DMS 273 (cell line): Measurements from ENCODE around the gene EMP3.
"Not testable (repeated sequence)": the region's sequence is repeated elsewhere in the genome, so short reads cannot be mapped to it uniquely, and the experiment has no call there.

ENCODE experiments used
- DNase-seq: peaks from one replicate; lab custom pipeline; 2025; ENCODE audit not compliant: unreplicated experiment; lab: John Stamatoyannopoulos, UW

The EMP3 gene

DNA sequence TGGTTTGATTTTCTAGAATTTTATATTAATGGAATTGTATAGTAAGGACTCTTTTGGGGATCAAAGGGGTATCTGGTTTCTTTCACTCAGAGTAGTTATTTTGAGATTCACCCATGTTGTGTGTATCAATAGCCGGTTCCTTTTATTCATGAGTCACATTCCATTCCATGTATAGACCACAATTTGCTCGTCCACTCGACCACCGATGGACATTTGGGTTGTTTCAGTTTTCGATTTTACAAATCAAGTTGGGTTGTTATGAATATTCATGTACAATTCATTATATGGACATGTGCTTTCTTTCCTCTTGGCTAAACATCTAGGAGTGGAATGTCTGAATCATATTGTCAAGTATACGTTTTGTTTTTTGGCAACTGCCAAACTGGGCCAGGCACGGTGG lies 9.6 kb upstream of the EMP3 start:
- DNase-seq: no peak

DNA sequence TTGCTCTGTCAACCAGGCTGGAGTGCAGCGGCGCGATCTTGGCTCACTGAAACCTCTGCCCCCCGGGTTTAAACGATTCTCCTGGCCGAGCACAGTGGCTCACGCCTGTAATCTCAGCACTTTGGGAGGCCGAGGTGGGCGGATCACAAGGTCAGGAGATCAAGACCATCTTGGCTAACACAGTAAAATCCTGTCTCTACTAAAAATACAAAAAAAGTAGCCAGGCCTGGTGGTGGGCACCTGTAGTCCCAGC lies 7.7 kb upstream of the EMP3 start:
- DNase-seq: not testable (repeated sequence)

DNA sequence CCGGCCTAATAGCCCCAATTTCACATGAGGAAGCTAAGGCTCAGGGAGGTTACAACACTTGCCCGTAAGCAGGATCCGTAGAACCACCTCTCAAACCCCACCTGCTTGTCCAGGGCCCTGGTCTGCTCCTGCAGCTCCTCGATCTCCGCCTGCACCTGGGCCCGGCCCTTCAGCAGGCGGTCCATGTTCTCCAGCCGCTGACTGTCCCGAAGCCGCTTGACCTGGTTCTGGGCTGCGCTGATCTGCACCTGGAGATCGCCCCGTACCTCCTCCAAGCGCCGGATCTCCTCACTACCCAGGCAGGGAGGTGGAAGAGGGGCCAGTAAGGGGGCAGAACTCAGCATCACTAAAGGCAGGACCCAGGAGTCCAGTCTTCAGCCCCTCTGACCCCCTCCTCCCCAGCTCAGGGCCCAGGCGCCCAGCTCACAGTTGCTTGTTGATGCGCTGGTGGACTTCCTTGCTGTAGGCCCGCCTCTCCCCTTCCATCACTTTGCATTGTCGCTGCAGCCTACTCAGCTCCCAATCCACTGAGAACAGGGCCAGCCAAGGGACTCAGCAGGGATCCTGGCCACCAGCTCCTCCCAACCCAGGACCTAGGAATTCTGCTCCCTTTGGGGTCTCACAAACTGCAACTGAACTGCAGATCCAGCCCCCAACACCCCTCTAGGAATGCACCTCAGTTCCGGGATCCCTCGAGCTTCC lies 6.9 kb upstream of the EMP3 start:
- no peak for DNase-seq

DNA sequence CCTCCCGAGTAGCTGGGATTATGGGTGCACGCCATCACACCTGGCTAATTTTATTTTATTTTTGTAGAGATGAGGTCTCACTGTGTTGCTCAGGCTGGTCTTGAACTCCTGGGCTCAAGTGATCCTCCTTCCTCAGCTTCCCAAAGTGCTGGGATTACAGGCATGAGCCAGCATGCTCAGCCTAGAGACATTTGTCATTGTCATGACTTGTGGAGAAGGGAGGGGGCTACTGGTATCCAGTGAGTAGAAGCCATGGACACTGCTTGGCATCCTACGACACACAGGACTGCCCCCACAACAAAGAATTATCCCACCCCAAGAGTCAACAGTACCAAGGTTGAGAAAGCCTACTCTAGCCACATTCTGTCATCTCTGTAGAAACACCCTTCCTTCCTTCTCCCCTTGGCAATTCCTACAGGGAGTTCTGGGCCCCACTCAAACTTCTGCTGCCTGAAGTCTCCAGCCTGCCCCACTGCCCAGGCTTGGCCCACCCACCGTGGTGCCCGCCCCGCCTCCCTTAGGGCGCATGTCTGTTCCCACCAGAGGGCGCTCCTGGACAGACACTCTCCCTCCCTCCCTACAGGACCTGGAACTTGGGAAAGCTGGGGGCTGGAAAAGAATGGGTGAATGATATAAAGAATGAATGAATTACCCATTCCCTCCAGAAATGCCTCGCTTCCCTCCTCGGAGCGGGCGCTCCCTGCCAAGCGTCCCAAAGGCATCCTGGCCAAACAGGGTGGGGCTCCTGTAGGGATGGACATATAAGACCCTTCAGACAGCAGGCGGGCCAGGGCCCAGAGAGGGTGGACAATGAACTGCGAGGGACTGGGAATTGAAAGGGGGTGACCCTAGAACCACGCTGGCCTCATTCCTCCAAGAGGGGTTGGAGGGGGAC lies 5.5 kb upstream of the EMP3 start:
- DNase-seq: peak; percentile 94

DNA sequence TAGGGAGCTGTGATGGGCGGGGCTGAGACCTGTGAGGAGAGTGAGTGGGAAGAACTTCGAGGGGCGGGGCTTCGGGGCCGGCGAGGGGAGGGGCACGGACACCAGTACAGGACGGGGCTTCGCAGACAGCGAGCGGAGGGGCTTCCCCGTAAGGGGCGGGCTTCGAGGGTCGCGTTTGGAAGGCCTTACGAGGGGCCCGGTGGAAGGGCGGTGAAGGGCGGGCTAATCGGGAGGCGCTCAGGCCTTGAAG lies 4.1 kb upstream of the EMP3 start:
- DNase-seq: peak; percentile 82

DNA sequence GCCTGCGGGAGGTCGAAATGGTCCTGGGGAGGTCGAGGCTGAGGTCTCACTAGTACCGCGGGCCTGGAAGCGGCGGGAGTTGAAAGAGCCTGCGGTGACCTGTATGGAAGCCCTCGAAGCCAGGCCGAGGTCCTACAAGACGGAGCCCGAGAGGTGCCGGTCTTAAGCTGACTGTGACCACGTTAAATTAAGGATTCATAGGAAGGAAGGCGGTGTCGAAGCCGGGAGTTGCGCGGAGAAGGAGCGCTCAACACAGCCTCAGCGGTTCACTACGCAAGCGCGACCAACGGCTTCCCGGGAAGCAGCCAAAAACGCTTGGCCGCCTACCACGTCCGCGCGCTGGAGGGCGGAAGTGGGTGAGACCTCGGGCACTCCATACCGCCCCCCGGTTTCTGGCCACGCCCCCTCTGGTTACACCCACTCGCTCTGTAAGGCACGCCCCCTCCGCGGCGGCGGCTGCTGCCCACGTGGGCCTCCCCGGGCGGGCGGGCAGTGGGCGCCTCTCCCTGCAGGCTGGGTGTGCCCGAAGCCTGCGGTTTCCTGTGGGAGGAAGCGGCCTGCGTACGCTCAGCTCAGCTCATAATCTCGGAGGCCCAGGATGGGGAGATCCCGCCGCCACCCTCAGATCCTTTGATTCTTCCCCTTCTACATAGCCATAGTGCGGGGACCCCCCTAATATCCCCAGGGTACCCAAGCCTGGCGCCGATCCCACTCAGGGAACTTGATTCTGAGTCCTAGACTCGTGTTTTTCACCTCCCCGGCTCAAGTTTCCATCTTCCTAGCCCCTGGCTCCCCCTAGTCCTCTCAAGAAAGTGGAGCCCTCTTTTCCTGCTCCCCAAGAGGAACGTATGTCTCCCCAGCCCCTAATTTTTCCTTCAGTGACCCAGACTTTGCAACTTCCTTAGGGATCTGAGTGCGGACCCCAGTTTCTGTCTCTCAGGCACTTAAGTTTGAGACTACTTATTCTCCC lies 3.4 kb upstream of the EMP3 start:
- peak; percentile 99 for DNase-seq

DNA sequence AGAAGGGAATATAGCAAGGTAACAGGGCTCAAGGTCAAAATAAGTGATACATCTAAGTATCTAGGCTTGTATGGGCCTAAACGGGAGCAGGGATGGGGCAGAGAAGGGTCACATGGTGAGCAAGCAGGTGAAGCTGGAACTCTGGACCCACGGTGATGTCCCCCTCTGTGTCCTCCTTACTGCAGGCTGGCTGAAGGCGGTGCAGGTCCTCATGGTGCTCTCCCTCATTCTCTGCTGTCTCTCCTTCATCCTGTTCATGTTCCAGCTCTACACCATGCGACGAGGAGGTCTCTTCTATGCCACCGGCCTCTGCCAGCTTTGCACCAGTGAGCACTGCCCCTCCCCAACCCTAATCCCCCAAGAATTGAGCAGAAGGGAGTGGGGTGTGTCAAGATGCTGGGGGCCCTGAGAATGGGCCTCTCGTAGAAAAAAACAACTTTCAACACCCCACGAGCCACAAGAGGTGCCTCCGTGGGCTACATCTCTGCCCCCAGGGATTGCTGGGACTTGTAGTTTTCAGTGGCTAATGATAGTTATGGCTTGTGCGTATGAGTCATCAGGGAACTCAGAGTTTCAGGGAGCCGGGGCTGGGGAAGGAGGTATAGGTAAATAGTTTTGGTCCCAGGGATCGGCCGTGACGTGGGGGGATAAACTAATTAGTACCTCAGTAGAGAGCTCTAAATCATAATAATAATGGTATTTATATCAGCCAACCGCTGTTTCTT lies 4.0 kb downstream of the EMP3 start:
- DNase-seq: peak; percentile 44

DNA sequence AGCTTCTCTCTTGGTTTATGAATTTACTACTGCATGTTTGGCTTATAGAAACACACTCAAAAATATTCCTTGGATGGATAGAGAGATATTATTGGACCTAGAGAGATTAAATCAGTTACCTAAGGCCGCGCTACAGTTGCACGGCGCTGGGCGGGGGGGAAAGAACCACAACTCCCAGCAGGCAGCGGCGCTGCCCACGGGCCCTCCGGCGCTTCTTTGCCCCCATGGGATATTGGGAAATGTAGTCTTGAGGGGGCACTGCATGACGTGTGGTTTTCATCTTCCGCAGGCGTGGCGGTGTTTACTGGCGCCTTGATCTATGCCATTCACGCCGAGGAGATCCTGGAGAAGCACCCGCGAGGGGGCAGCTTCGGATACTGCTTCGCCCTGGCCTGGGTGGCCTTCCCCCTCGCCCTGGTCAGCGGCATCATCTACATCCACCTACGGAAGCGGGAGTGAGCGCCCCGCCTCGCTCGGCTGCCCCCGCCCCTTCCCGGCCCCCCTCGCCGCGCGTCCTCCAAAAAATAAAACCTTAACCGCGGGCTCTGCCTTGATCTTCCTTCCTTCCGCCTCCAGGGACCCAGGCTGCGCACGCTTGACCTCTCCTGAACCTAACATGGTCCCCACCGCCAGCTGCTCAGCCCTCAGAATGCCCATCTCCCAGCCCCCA lies 4.8 kb downstream of the EMP3 start:
- DNase-seq: peak; percentile 90

DNA sequence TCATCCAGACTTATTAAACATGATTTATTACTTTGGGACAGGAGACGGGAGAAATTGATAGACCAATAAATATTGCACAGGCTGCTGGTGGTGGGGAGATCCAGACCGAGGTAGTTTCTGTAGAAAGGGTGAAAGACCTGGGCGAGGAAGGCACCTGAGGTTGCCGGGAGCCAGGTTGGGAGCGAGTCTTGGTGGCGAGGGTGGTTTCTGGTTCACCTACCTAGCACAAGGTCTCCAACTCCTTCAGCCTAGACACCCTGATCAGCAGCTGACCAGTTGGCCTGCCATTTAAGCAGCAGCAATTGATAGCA lies 7.0 kb downstream of the EMP3 start:
- no peak for DNase-seq

DNA sequence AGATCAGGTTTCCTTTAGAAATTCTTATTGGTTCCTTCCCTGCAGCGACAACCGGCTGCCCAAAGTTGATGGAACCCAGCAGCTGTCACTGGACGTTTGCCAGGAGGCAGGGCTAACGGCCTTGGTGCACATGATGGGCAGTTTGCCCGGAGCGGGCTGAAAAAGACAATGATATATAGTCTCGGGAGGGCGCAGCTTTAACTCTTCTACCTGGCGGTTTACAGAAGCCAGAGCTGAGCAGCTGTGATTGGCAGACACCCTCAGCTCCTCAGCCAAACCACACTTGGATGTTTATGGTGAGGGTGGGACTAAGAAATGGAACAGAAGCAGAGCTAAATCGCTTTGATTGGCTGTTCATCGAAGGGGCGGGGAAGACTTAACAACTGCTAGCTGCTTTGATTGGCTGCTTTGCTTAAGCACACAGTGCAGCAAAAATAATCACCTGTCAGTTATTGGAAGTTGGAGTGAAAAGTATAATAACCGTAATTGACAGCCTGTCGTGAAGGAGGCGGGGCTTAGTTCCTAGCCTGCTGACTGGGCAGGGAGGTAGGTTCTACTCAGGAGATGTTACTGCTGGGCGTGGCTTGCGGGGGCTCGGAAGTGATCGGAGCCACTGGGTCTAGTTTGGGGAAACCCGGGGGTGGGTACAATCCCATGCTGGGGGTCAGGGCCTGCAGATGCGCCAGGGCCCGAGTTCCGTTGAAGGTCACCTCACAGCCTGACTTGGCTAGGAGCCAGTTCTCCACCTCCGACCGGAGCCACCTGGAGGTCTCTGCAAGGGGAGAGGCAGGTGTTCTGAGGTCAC lies 7.5 kb downstream of the EMP3 start:
- DNase-seq: peak; percentile 100

DNA sequence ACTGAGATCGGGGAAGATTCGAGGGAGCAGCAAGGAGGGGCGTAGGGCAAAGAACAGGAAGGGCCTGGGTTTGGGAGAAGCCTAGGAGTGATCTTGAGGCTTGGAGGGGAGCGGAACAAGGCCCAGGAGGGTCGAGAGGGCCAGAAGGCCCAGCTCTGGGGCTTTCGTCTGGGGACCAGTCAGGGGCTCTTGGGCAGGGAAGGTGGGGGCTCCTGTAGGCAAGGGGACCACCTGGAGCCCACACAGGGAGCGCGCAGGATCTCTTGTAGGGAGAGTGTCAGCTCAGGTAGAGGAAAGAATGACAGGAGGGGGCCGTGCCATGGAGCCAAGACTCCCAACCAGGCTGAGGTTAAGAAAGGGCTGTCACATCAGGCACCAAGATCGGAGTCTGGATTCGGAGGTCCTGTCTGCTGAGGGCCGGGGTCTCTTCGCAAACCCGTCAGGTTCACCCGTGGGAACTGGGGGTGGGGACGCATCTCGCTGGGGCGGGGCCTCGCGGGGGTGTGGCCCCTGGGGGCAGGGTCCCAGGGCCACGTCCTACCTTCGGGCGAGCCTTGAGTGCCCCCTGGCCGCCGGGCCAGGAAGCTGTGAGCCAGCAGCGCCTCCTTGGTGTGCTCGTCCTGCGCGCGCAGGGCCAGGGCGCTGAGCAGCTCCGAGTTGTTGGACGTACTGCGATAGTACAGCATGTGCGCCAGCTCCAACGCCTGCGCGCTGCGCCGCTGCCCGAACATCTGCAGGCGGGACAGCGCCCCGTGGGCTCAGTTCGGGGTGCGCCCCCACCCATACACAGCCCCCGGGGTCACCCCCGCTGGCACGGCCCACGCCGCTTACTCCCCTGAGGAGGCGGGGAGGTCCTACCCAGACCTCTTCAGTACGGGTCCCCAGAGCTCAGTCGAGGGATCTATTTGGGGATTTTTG lies 8.4 kb downstream of the EMP3 start:
- DNase-seq: peak; percentile 99

DNA sequence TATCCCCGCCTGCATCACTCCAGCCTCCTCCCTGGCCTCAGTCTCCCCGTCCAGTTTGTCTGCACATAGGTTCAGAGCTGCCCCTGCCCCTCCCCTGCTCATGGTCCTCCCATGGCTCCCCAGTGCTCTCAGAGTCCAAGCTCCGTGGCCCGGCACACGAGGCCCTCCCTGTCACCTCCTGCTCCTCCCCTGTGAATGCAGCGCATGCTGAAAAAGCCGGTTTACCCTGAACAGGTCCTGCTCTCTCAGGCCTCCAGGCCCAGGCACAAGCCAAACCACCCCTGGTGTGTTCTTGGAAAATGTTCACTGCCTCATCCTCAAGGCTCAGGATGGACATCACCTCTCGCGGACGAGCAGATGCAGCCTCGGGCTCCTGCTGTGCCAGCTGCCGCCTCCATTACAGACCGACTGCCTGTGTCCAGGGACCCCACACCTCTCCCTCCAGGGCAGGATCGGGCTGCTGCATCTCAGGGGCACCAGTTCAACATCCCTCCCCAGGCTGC lies 13.0 kb downstream of the EMP3 start:
- no peak for DNase-seq

DNA sequence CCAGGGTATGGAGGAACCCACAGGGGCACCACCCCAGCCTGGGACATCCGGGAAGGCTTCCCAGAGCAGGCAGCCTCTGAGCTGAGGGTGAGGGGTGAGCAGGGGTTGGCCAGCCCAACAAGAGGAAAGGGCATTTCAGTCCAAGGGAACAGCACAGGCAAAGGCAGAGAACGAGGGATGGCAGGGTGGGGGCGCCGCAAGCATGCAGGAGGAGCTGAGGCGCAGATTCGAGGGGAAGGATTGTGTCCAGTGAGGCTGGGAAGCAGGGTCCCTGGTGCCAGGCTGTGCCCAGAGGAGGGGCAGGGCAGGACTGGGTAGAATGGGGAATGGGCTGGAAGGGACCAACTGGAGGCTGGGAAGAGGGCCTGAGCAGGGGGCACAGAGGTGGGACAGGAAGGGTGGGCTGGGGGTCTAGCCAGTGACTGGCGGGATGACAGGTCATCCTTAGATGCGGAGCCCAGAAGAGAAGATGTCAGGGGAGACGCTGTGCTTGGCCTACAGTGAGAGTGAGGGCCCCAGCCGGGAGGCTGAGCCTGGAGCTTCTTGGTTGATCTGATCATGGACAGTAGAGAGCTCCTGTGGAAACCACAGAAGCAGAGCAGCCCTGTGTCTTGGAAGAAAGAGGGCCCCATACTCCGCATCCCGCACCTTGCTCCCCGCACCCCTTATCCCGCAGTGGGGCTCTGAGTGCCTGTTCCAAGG lies 13.6 kb downstream of the EMP3 start:
- no peak for DNase-seq

DNA sequence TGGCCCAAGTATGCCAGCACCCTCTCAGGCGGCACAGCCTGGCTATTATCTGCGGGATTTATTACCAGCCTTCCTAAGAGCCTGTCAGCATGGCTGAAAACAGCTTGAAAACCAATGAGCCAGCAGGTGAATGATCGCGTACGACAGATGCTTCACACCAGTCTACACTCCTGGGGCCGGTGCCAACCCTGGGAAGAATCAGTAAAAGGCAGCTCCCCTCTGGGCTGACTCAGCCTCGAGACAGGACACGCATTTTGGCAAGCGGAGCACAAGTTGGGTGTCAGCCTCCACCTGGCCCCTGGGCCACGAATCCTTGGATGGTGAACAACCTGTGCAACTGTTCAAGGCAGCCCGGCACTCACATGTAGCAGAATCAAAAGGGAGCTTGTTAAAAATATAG lies 15.6 kb downstream of the EMP3 start:
- DNase-seq: peak; percentile 100

DNA sequence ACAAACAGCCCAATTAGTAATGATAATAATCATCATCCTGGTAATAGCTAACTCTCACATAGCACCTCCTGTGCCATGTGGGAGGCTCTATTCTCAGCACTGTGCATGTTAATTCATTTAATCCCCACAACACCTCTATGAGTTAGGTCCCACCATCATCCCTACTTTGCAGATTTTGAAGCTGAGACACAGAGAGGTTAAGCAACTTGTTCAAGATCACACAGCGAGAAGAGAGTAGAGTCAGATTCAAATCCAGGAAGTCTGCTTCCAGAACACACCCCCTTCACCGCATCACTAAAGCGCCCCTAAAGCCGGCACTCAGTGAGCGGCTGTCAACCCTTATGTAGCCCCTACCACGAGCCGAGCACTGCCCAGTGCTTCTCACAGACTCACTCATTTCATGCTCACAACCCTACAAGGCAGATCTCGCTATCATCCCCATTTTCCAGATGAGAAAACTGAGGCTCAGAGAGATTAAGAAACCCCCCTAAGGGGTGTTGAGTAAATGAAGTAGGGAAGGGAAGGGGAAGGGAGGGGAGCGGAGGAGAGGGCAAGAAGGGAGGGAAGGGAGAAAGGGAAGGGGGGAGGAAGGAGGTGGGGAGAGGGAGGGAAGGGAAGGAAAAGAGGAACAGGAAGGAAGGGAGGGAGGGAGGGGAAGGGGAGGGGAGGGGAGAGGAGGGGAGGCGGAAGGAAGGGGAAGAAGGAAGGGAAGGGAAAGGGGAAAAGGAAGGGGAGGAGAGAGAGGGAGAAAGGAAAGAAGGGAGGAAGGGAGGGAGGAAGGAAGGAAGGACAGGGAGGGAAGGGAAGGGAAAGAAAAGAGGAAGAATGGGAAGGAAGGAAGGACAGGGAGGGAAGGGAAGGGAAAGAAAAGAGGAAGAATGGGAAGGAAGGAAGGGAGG lies 16.4 kb downstream of the EMP3 start:
- no peak for DNase-seq

DNA sequence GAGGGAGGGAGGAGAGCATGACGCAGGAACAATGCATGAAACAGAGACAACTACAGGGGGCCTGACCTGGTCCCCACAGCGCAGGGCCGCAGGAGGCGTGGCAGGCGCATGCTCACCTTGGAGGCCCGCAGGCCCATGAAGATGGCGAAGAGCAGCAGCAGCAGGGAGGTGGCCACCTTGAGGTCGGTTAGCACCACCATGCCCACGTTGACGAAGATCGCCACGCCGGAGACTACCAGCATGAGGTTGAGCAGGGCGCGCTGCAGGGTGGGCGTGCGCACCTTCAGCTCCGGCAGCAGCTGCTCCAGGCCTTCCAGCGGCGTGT lies 17.0 kb downstream of the EMP3 start:
- DNase-seq: no peak

DNA sequence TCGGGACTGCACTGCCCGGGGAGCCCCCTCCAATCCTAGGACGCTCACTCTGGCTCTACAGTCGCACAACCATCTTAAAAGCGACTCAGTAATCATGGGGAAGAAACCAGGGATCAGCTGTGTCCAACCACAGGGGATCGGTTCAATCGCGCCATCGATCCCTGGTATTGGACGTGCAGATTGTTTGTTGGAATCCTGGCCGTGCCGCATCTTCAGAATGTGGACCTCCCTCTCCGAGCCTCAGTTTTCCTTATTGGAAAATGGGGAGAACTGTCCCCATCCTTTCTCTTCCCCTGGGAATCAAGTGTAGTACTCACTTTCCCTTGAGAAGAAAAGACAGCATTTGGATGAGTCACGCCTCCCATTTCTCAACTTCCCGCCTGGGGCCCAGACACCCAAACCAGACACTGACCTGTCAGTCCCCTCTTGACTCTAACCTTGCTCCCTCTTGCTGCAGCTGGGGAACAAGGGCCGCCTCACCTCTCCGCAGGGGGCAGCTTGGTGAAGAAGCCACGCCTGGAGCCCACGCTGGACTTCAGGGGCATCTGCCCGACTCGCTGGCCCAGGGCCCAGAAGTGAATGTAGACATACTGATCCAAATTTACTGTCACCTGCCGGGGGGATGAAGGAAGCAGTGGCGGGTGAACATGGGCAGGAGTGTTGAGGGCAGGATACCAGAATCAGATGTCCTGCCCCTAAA lies 17.6 kb downstream of the EMP3 start:
- peak; percentile 61 for DNase-seq
